HEK293 (cell line): Measurements from ENCODE around the gene LILRB5.
"Not testable (repeated sequence)": the region's sequence is repeated elsewhere in the genome, so short reads cannot be mapped to it uniquely, and the experiment has no call there.

ENCODE experiments used
- CTCF ChIP-seq: fragments of 450-650 bp; formaldehyde crosslinking; IDR thresholded peaks from 2 replicates; pipeline ENCODE4 v1.5.1; 2016; ENCODE audit warnings: missing biosample characterization, missing genetic modification characterization
- OVOL3 ChIP-seq: fragments of 450-650 bp; formaldehyde crosslinking; IDR thresholded peaks from 2 replicates; pipeline ENCODE4 v1.5.1; 2016; ENCODE audit warnings: missing biosample characterization, missing genetic modification characterization
- ZNF311 ChIP-seq: fragments of 450-650 bp; formaldehyde crosslinking; IDR thresholded peaks from 2 replicates; pipeline ENCODE4 v1.5.1; 2017; ENCODE audit warnings: missing biosample characterization, missing genetic modification characterization, borderline replicate concordance
- ZNF341 ChIP-seq: fragments of 450-650 bp; formaldehyde crosslinking; IDR thresholded peaks from 2 replicates; pipeline ENCODE4; 2016; ENCODE audit warnings: low read depth, missing biosample characterization, missing genetic modification characterization
- ZNF398 ChIP-seq: fragments of 450-650 bp; formaldehyde crosslinking; IDR thresholded peaks from 2 replicates; pipeline ENCODE4 v1.5.1; 2017; ENCODE audit warnings: missing biosample characterization, missing genetic modification characterization

- not testable (repeated sequence) for TF ChIP-seq ZNF341 (tag by site-specific recombination); ZNF311 (tag by site-specific recombination); CTCF; OVOL3 (tag by site-specific recombination); ZNF398
Observed at GRCh38 chr19:54207193-54207592, 49.9 kb downstream of the LILRB5 start.
